ENCODE results near the gene ATP2B2. TPM values are rescaled to one million over a fixed set of nuclear protein-coding genes. Genes with fewer than 3 reads are reported as not detected.

The ATP2B2 gene
- total and polyA plus RNA-seq, 2 experiments from 2014 or later, result 0.42 to 0.63 TPM

DNA sequence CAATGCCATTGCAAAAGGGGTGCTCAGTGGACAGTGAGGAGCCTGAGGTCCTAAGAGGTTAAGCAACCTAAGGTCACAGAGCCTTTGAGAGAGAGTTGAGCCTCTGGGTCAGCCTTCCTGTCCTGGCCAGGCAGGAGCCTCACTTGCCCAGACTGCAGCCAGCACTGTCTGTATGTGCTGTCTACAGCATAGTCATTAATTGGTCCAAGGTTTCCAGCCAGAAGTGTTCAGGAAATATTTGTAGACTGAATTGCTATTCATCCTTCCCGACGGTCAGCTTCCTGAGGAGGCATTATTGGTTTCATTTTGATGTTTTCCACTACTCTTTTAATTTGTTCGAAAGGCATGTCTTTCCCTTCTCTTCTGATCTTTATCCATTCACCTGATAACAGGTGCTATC lies 192.5 kb downstream of the ATP2B2 start (continued):
- TF ChIP-seq, protein P1, sequence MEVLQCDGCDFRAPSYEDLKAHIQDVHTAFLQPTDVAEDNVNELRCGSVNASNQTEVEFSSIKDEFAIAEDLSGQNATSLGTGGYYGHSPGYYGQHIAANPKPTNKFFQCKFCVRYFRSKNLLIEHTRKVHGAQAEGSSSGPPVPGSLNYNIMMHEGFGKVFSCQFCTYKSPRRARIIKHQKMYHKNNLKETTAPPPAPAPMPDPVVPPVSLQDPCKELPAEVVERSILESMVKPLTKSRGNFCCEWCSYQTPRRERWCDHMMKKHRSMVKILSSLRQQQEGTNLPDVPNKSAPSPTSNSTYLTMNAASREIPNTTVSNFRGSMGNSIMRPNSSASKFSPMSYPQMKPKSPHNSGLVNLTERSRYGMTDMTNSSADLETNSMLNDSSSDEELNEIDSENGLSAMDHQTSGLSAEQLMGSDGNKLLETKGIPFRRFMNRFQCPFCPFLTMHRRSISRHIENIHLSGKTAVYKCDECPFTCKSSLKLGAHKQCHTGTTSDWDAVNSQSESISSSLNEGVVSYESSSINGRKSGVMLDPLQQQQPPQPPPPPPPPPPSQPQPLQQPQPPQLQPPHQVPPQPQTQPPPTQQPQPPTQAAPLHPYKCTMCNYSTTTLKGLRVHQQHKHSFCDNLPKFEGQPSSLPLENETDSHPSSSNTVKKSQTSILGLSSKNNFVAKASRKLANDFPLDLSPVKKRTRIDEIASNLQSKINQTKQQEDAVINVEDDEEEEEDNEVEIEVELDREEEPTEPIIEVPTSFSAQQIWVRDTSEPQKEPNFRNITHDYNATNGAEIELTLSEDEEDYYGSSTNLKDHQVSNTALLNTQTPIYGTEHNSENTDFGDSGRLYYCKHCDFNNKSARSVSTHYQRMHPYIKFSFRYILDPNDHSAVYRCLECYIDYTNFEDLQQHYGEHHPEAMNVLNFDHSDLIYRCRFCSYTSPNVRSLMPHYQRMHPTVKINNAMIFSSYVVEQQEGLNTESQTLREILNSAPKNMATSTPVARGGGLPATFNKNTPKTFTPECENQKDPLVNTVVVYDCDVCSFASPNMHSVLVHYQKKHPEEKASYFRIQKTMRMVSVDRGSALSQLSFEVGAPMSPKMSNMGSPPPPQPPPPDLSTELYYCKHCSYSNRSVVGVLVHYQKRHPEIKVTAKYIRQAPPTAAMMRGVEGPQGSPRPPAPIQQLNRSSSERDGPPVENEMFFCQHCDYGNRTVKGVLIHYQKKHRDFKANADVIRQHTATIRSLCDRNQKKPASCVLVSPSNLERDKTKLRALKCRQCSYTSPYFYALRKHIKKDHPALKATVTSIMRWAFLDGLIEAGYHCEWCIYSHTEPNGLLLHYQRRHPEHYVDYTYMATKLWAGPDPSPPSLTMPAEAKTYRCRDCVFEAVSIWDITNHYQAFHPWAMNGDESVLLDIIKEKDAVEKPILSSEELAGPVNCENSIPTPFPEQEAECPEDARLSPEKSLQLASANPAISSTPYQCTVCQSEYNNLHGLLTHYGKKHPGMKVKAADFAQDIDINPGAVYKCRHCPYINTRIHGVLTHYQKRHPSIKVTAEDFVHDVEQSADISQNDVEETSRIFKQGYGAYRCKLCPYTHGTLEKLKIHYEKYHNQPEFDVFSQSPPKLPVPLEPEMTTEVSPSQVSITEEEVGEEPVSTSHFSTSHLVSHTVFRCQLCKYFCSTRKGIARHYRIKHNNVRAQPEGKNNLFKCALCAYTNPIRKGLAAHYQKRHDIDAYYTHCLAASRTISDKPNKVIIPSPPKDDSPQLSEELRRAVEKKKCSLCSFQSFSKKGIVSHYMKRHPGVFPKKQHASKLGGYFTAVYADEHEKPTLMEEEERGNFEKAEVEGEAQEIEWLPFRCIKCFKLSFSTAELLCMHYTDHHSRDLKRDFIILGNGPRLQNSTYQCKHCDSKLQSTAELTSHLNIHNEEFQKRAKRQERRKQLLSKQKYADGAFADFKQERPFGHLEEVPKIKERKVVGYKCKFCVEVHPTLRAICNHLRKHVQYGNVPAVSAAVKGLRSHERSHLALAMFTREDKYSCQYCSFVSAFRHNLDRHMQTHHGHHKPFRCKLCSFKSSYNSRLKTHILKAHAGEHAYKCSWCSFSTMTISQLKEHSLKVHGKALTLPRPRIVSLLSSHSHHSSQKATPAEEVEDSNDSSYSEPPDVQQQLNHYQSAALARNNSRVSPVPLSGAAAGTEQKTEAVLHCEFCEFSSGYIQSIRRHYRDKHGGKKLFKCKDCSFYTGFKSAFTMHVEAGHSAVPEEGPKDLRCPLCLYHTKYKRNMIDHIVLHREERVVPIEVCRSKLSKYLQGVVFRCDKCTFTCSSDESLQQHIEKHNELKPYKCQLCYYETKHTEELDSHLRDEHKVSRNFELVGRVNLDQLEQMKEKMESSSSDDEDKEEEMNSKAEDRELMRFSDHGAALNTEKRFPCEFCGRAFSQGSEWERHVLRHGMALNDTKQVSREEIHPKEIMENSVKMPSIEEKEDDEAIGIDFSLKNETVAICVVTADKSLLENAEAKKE (CRISPR knock-in tag; IDR thresholded peaks at IDR 0.05), result no peak
- no peak for TF ChIP-seq STAT1 (IDR thresholded peaks at IDR 0.05; ENCODE audit: unreplicated experiment)
- TF ChIP-seq ZNF331 (CRISPR knock-in tag; IDR thresholded peaks at IDR 0.05; ENCODE audit: low read depth), result no peak

DNA sequence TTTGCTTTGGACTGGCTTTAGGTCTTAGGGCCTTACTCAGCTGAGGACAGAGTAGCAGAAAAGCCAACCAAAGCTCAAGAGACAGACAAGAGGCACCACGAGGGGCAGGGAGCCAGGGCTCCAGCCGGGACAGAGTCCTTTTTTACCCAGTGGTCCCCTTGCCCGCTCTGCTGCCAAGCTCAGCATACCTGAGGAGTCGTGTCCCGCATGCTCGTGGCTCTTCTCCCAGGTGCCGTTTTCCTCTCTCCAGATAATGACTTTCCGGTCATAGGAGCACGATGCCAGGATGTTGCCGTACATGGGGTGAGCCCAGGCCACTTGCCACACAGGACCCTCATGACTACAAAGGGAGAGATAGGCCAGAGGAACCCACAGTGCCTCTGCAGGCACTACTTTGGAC lies 193.0 kb downstream of the ATP2B2 start:
- Mint-ChIP-seq H3K4me1 (peaks cover 3% of the 10 kb centered on the region; the same call in 1 of the 3 replicates), H3K36me3 (ENCODE audit: low read depth) (peaks cover 83% of the 10 kb centered on the region), H3K9me3 (no peaks in the 10 kb centered on the region; the same call in 2 of the 3 replicates), H3K4me3 (no peak overlapping the region), H3K27ac (no peak overlapping the region), H3K27me3 (ENCODE audit: insufficient read depth, low read depth, poor library complexity) (peaks cover 5% of the 10 kb centered on the region)
- peaks cover 32% of the 10 kb centered on the region for H3K36me3 ChIP-seq (ENCODE audit: insufficient read depth)
- ATAC-seq, result no peak
- H3K4me3 ChIP-seq, result no peak overlapping the region
- no peaks in the 10 kb centered on the region for H3F3A ChIP-seq (replicated peaks; ENCODE audit: low read depth)
- H3K9me2 ChIP-seq (ENCODE audit: insufficient read depth), result no peaks in the 10 kb centered on the region
- no peaks in the 10 kb centered on the region for H3K27me3 ChIP-seq (ENCODE audit: insufficient read depth)
- 0 out of 2 replicates have a peak, but pooled peaks cover 3% of the 10 kb centered on the region for H3K79me2 ChIP-seq (replicated peaks; ENCODE audit: insufficient read depth)
- DNase-seq (ENCODE audit: low spot score), result no peak
- no peaks in the 10 kb centered on the region for H3K4me1 ChIP-seq (ENCODE audit: insufficient read depth)
- no peak overlapping the region for H2AFZ ChIP-seq
- H3K27ac ChIP-seq (ENCODE audit: low read depth), result no peak overlapping the region
- H3K4me2 ChIP-seq, result no peak overlapping the region
- peaks cover 24% of the 10 kb centered on the region; the same call in 1 of the 2 replicates for H4K20me1 ChIP-seq (replicated peaks; ENCODE audit: insufficient read depth)
- TF ChIP-seq CREB1 (CRISPR knock-in tag; IDR thresholded peaks at IDR 0.05; ENCODE audit: low read depth), result no peak
- TF ChIP-seq ZNF114 (CRISPR knock-in tag; IDR thresholded peaks at IDR 0.05), result no peak
- no peak for TF ChIP-seq ZNF331 (CRISPR knock-in tag; IDR thresholded peaks at IDR 0.05; ENCODE audit: low read depth)
- TF ChIP-seq, protein P1 (CRISPR knock-in tag; IDR thresholded peaks at IDR 0.05), result no peak
- no peak for TF ChIP-seq STAT1 (IDR thresholded peaks at IDR 0.05; ENCODE audit: unreplicated experiment)
- TF ChIP-seq, protein P2, sequence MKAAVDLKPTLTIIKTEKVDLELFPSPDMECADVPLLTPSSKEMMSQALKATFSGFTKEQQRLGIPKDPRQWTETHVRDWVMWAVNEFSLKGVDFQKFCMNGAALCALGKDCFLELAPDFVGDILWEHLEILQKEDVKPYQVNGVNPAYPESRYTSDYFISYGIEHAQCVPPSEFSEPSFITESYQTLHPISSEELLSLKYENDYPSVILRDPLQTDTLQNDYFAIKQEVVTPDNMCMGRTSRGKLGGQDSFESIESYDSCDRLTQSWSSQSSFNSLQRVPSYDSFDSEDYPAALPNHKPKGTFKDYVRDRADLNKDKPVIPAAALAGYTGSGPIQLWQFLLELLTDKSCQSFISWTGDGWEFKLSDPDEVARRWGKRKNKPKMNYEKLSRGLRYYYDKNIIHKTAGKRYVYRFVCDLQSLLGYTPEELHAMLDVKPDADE (IDR thresholded peaks at IDR 0.05), result no peak
- no peak for TF ChIP-seq JUNB (IDR thresholded peaks at IDR 0.05; ENCODE audit: unreplicated experiment)
- TF ChIP-seq POLR2AphosphoS5 (IDR thresholded peaks at IDR 0.05; ENCODE audit: low read depth), result no peak
- no peak for TF ChIP-seq EZH2phosphoT487 (IDR thresholded peaks at IDR 0.05; ENCODE audit: unreplicated experiment)

Measured in GM23338 (cell line).